GM23338 (cell line): ENCODE data around the gene CRYBG2. TPM values are rescaled to one million over a fixed set of nuclear protein-coding genes. Genes with fewer than 3 reads are reported as not detected.
A peak's percentile ranks its signal among the peaks of the same experiment; 100 is the strongest.

ENCODE experiments used
- ATAC-seq: fragments of 200-7000 bp; cut with Tn5 transposase; 3 replicates; pipeline ENCODE4 v1.9.1; 2020
- DNase-seq: peaks from one replicate; pipeline ENCODE4 v3.0.0-alpha.2; 2015; ENCODE audit warnings: low spot score
- H2AFZ ChIP-seq: fragments of 200-600 bp; sonication (generic); 2 replicates; pipeline ENCODE4 v1.8.0; 2016; ENCODE audit warnings: antibody characterized with exemption, mild to moderate bottlenecking, moderate library complexity
- H3F3A ChIP-seq: fragments of 200-600 bp; sonication (generic); replicated peaks from 2 replicates; pipeline ENCODE4 v1.8.0; 2017; ENCODE audit warnings: antibody characterized with exemption, mixed run types, low read depth
- H3K27ac ChIP-seq: fragments of 200-600 bp; sonication (generic); 2 replicates; pipeline ENCODE4 v1.6.1; 2016; ENCODE audit warnings: low read depth
- H3K27me3 ChIP-seq: fragments of 200-600 bp; sonication (generic); 2 replicates; pipeline ENCODE4 v1.8.0; 2016; ENCODE audit warnings: mild to moderate bottlenecking, mixed run types, moderate library complexity; ENCODE audit not compliant: insufficient read depth
- H3K36me3 ChIP-seq: fragments of 200-600 bp; sonication (generic); 2 replicates; pipeline ENCODE4 v1.8.0; 2016; ENCODE audit warnings: mild to moderate bottlenecking; ENCODE audit not compliant: insufficient read depth
- H3K4me1 ChIP-seq: fragments of 200-600 bp; sonication (generic); 2 replicates; pipeline ENCODE4 v1.8.0; 2016; ENCODE audit warnings: mild to moderate bottlenecking, moderate library complexity; ENCODE audit not compliant: insufficient read depth
- H3K4me2 ChIP-seq: fragments of 200-600 bp; sonication (generic); 2 replicates; pipeline ENCODE4 v1.7.1; 2017; ENCODE audit warnings: mixed run types
- H3K4me3 ChIP-seq: fragments of 200-600 bp; sonication (generic); 2 replicates; pipeline ENCODE4 v1.6.1; 2016; ENCODE audit warnings: mixed run types
- H3K79me2 ChIP-seq: fragments of 200-600 bp; sonication (generic); replicated peaks from 2 replicates; pipeline ENCODE4 v1.8.0; 2017; ENCODE audit warnings: mild to moderate bottlenecking; ENCODE audit not compliant: insufficient read depth
- H3K9me2 ChIP-seq: fragments of 200-600 bp; sonication (generic); 2 replicates; pipeline ENCODE4 v1.8.0; 2017; ENCODE audit not compliant: insufficient read depth
- H4K20me1 ChIP-seq: fragments of 200-600 bp; sonication (generic); replicated peaks from 2 replicates; pipeline ENCODE4 v1.8.0; 2017; ENCODE audit warnings: mild to moderate bottlenecking; ENCODE audit not compliant: insufficient read depth
- H3K27ac Mint-ChIP-seq: 2 replicates; pipeline ENCODE4 v1.8.0; 2020; ENCODE audit warnings: inconsistent platforms, mild to moderate bottlenecking, moderate library complexity, mixed read lengths
- H3K27me3 Mint-ChIP-seq: 3 replicates; pipeline ENCODE4 v1.8.0; 2022; ENCODE audit warnings: low read depth, mild to moderate bottlenecking, moderate library complexity, mixed read lengths, inconsistent platforms; ENCODE audit not compliant: insufficient read depth, poor library complexity
- H3K36me3 Mint-ChIP-seq: 3 replicates; pipeline ENCODE4 v1.8.0; 2021; ENCODE audit warnings: low read depth, mild to moderate bottlenecking, inconsistent platforms, moderate library complexity, mixed read lengths
- H3K4me1 Mint-ChIP-seq: 3 replicates; pipeline ENCODE4 v1.8.0; 2020; ENCODE audit warnings: mild to moderate bottlenecking, inconsistent platforms, mixed read lengths
- H3K4me3 Mint-ChIP-seq: 3 replicates; pipeline ENCODE4 v1.8.0; 2021; ENCODE audit warnings: moderate library complexity, mild to moderate bottlenecking, inconsistent platforms, mixed read lengths
- H3K9me3 Mint-ChIP-seq: 3 replicates; pipeline ENCODE4 v1.8.0; 2020; ENCODE audit warnings: moderate library complexity, mild to moderate bottlenecking, inconsistent platforms, mixed read lengths
- EZH2 ChIP-seq: fragments of 200-600 bp; sonication (generic); IDR thresholded peaks from one replicate; pipeline ENCODE4 v1.8.0; 2017; ENCODE audit warnings: antibody characterized with exemption, mild to moderate bottlenecking, low read depth; ENCODE audit not compliant: unreplicated experiment
- EZH2phosphoT487 ChIP-seq: fragments of 200-600 bp; sonication (generic); IDR thresholded peaks from one replicate; pipeline ENCODE4 v1.8.1; 2018; ENCODE audit warnings: antibody characterized with exemption; ENCODE audit not compliant: unreplicated experiment
- POLR2AphosphoS5 ChIP-seq: IDR thresholded peaks from 2 replicates; pipeline ENCODE4 v1.6.1; 2016; ENCODE audit warnings: antibody characterized with exemption, low read depth
- STAT1 ChIP-seq: IDR thresholded peaks from one replicate; pipeline ENCODE4 v1.6.1; 2016; ENCODE audit warnings: antibody characterized with exemption; ENCODE audit not compliant: unreplicated experiment
- ZNF331 ChIP-seq: fragments of 250-450 bp; sonication (Bioruptor Pico); IDR thresholded peaks from 2 replicates; pipeline ENCODE4 v1.5.0; 2020; ENCODE audit warnings: low read depth, mild to moderate bottlenecking, moderate library complexity
- polyA plus RNA-seq: library from polyadenylated mRNA; unstranded; fragments of >200 nt; fragmentation: Nextera tagmentation; extraction: Ambion mirVana; gene quantifications from 2 replicates; pipeline ENCODE4 v1.2.1, GENCODE V29; 2016
- total RNA-seq: library from RNA; depleted of rRNA; stranded (reverse); fragments of >200 nt; shearing (Covaris generic); gene quantifications from 2 replicates; pipeline ENCODE4 v1.2.3, GENCODE V29; 2014
- TF ChIP-seq, protein P1 (sequence below): fragments of 250-450 bp; sonication (Bioruptor Pico); IDR thresholded peaks from 2 replicates; pipeline ENCODE4 v1.5.0; 2020; ENCODE audit warnings: mild to moderate bottlenecking, moderate library complexity

The CRYBG2 gene
- total and polyA plus RNA-seq, 2 experiments from 2014 or later = 17.6 to 18.4 TPM

DNA sequence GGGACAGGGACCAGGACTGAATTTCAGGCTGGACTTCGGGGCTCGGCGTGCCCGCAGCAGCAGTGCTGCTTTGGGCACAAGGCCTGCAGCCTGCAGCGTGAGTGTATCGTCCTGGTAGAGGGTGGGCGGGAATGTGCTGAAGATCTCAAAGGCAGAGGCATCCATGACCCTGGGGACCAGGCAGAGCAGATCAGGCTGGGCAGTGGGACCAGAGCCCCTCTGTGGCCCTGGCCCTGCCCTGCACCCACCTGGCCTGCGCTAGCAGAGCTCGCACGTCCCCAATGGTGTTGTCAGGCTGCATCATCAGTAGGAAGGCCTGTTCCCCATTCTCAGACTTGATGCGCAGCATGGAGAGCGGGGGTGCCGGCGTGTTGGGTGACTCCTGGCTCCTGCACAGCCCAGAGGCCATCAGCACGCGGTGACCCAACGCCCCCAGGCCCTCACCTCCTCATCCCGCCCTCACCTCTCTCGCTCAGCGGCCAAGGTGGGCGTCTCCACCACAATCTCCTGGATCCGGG lies 71.5 kb downstream of the CRYBG2 start (continued):
- TF ChIP-seq EZH2phosphoT487 (no peak), EZH2 (no peak), ZNF331 (no peak)
- TF ChIP-seq, protein P1, sequence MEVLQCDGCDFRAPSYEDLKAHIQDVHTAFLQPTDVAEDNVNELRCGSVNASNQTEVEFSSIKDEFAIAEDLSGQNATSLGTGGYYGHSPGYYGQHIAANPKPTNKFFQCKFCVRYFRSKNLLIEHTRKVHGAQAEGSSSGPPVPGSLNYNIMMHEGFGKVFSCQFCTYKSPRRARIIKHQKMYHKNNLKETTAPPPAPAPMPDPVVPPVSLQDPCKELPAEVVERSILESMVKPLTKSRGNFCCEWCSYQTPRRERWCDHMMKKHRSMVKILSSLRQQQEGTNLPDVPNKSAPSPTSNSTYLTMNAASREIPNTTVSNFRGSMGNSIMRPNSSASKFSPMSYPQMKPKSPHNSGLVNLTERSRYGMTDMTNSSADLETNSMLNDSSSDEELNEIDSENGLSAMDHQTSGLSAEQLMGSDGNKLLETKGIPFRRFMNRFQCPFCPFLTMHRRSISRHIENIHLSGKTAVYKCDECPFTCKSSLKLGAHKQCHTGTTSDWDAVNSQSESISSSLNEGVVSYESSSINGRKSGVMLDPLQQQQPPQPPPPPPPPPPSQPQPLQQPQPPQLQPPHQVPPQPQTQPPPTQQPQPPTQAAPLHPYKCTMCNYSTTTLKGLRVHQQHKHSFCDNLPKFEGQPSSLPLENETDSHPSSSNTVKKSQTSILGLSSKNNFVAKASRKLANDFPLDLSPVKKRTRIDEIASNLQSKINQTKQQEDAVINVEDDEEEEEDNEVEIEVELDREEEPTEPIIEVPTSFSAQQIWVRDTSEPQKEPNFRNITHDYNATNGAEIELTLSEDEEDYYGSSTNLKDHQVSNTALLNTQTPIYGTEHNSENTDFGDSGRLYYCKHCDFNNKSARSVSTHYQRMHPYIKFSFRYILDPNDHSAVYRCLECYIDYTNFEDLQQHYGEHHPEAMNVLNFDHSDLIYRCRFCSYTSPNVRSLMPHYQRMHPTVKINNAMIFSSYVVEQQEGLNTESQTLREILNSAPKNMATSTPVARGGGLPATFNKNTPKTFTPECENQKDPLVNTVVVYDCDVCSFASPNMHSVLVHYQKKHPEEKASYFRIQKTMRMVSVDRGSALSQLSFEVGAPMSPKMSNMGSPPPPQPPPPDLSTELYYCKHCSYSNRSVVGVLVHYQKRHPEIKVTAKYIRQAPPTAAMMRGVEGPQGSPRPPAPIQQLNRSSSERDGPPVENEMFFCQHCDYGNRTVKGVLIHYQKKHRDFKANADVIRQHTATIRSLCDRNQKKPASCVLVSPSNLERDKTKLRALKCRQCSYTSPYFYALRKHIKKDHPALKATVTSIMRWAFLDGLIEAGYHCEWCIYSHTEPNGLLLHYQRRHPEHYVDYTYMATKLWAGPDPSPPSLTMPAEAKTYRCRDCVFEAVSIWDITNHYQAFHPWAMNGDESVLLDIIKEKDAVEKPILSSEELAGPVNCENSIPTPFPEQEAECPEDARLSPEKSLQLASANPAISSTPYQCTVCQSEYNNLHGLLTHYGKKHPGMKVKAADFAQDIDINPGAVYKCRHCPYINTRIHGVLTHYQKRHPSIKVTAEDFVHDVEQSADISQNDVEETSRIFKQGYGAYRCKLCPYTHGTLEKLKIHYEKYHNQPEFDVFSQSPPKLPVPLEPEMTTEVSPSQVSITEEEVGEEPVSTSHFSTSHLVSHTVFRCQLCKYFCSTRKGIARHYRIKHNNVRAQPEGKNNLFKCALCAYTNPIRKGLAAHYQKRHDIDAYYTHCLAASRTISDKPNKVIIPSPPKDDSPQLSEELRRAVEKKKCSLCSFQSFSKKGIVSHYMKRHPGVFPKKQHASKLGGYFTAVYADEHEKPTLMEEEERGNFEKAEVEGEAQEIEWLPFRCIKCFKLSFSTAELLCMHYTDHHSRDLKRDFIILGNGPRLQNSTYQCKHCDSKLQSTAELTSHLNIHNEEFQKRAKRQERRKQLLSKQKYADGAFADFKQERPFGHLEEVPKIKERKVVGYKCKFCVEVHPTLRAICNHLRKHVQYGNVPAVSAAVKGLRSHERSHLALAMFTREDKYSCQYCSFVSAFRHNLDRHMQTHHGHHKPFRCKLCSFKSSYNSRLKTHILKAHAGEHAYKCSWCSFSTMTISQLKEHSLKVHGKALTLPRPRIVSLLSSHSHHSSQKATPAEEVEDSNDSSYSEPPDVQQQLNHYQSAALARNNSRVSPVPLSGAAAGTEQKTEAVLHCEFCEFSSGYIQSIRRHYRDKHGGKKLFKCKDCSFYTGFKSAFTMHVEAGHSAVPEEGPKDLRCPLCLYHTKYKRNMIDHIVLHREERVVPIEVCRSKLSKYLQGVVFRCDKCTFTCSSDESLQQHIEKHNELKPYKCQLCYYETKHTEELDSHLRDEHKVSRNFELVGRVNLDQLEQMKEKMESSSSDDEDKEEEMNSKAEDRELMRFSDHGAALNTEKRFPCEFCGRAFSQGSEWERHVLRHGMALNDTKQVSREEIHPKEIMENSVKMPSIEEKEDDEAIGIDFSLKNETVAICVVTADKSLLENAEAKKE (CRISPR knock-in tag) = no peak

DNA sequence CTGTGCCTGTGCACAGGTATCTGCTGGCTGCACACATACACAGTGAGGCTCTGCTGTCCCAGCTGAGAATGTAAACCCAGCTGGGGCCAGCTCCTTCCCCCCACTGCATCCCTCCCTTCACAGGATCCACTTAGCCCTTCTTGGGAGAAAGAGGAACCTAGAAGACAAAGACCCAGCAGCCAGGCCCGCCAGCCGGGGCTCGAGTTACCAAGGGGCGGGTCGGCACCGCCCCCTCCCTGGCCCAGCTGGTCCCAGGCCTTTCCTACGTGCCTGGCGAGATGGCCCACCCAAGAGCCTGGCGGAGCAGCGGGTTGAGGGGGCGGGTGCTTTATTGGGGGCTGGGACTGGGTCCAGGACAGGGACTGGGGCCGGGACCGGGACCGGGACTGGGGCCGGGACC lies 72.0 kb downstream of the CRYBG2 start:
- peak overlapping the region; percentile 52 for H3K27ac Mint-ChIP-seq
- TF ChIP-seq POLR2AphosphoS5 (peak; percentile 25; the same call in 1 of the 2 replicates), STAT1 (no peak)
- TF ChIP-seq, protein P1 (CRISPR knock-in tag) = no peak
- DNase-seq (peak; percentile 92), ATAC-seq (peak; percentile 52)
- Histone ChIP-seq H3K27ac (peak overlapping the region; percentile 66; the same call in 1 of the 2 replicates), H3F3A (peaks cover 16% of the 10 kb centered on the region), H2AFZ (no peak overlapping the region), H3K4me3 (peak overlapping the region; percentile 85), H3K9me2 (no peaks in the 10 kb centered on the region), H3K36me3 (peaks cover 9% of the 10 kb centered on the region), H4K20me1 (0 out of 2 replicates have a peak, but pooled peaks cover 3% of the 10 kb centered on the region), H3K79me2 (no peaks in the 10 kb centered on the region), H3K4me1 (peaks cover 20% of the 10 kb centered on the region), H3K27me3 (no peaks in the 10 kb centered on the region), H3K4me2 (peak overlapping the region; percentile 92)
- no peaks in the 10 kb centered on the region; the same call in 2 of the 3 replicates for H3K9me3 Mint-ChIP-seq
- H3K4me3 Mint-ChIP-seq = peak overlapping the region; percentile 61
- H3K27me3 Mint-ChIP-seq = peaks cover 29% of the 10 kb centered on the region
- peaks cover 43% of the 10 kb centered on the region for H3K4me1 Mint-ChIP-seq
- peaks cover 22% of the 10 kb centered on the region for H3K36me3 Mint-ChIP-seq
